Stimulated activated CD4-positive, alpha-beta T cell treated with anti-CD3 and anti-CD28 coated beads, TNF-alpha, amount 100 ng/mL, for 4 hours (primary cell): ENCODE data around the gene CDC42EP1.
"Not testable (repeated sequence)": the region's sequence is repeated elsewhere in the genome, so short reads cannot be mapped to it uniquely, and the experiment has no call there.

Experiments used
- DNase-seq, 3 experiments: peaks; one replicate each; pipeline ENCODE4 v3.0.0-alpha.2; 2020; ENCODE audit warnings: low read depth in 3 of 3

The CDC42EP1 gene

GRCh38 chr22:37581504-37581903 is 21.2 kb downstream of the CDC42EP1 start:
- no peak for DNase-seq

GRCh38 chr22:37582526-37582925 is 22.2 kb downstream of the CDC42EP1 start:
- no peak for DNase-seq

DNA sequence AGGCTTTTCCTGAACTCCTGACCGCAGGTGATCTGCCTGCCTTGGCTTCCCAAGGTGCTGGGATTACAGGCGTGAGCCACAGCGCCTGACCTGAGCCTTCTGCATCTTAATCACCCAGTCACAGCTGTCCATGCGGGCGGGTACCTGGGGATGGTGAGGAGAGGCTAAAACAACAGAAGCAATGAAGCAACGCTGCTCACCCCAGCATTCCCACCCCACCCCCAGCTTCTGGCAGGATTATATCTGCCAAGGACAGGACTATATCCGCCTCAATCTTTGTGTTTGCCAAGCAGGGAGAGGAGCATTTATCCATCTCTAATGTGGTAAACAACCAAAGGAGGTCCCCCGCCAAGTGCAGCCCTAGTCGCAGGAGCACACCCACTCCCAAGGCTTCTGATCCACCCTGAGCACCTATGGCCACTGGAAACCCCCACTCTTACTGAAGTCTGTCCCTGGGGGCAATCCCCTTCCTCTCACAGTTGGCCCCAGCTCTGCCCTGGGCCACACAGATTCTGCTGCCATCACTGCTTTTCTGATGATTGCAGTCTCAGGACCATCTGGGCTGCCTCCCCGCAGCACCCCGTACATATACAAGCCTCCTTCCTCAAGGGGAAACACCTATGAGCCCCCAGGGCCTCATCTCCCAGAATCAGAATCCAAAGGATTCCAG is 28.4 kb downstream of the CDC42EP1 start:
- no peak for DNase-seq

DNA sequence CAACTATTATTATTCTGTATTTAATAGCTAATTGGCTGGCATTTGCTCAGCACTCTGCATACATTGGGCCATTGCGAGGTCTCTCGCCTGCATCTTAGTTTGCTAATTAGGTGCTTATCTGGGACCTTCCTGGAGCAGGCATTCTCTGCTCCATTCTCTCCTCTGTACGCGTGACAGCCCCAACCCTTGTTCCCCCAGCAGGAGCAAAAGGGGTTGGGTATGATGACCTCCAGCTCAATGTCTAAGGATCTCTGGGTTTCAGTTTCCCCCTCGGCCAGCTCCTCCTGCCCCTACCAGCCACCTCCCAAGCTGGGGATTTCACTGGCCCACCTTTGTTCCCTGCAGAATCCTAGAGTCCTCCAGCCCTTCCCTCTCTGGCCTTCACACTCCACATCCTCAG is 29.4 kb downstream of the CDC42EP1 start:
- DNase-seq, result no peak

DNA sequence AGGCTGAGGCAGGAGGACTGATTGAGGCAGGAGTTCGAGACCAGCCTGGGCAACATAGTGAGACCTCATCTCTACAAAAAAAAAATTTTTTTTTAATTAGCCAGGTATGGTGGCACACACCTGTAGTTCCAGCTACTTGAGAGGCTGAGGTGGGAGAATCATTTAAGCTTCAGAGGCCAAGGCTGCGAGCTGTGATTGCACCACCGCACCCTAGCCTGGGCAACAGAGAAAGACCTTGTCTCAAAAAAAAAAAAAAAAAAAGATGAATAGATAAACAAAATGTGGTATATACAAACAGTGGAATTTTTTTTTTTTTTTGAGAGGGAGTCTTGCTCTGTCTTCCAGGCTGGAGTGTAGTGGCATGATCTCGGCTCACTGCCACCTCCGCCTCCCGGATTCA is 30.8 kb downstream of the CDC42EP1 start:
- not testable (repeated sequence) for DNase-seq

GRCh38 chr22:37591823-37592404 is 31.6 kb downstream of the CDC42EP1 start:
- DNase-seq, result no peak

DNA sequence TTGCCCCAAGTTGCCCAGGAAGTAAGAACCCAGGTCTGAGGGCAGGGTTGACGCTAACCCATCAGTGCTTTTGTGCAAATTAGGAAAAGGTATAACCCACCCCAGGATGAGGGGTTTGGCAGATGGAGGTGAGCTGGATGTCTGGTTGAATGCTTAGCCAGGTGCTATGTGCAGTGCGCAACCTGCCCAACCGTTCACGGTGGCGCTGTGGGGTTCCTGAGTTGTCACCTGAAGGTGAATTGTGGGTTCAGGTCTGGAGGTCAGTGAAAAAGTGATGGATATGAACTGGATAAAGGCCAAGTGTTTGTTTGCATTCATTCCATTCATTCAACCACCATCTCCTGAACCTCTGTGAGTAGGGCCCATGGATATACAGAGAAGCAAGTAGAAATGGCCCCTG is 34.0 kb downstream of the CDC42EP1 start:
- no peak for DNase-seq

- DNase-seq, result no peak
Observed at GRCh38 chr22:37599153-37599552, 38.9 kb downstream of the CDC42EP1 start.

DNA sequence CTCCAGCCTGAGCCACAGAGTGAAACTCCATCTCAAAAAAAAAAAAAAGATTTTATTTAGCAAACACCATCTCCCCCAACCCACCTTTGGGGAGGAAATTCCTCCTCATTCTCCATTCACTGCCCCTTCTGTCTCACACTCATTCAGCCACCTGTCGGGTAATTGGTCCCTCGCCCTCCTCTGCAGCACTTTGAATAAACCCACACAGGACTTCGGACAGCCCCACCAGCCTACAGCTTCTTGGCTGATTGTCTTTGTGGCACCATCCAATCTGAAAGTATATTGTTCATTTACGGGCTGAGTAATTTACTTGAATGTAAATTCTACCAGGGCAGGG is 40.9 kb downstream of the CDC42EP1 start:
- no peak for DNase-seq

DNA sequence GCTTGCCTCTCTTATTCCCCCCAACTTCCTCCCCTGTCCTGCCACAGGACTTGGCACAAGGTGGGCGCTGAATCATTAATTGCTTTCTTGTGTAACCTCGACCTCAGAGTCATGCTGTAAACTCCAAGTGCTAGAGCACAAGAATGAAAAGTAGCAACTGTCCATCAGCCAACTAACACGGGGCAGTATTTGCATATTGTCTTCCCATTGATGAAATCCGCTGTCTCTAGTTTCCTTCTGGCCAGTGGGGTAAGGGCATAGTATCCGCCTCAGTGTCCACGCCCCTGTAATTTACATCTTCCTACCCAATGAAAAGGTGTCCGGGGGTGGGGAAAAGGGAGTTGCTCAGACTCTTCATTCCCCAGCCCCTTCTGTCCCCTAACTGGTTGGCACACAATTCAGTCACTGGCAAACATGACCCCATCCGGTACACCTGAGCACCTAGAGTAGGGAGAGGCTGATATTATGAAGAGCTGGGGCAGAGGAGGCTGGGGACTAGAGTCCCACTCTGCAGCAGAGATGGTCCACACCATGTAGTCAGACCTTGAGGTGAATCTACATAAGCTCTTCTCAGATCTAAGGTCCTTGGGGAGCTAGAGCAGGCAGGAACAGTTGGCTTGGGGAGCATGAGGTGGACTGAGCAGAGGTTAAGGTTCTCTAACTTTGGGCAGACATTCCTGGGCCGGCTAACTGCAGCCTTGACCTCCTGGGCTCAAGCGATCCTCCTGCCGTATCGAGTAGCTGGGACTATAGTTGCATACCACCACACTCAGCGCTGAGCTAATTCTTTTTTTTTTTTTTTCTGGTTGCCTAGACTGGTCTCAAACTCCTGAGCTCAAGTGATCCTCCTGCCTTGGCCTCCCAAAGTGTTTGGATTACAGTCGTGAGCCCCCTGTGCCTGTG is 41.5 kb downstream of the CDC42EP1 start:
- DNase-seq, result no peak

DNA sequence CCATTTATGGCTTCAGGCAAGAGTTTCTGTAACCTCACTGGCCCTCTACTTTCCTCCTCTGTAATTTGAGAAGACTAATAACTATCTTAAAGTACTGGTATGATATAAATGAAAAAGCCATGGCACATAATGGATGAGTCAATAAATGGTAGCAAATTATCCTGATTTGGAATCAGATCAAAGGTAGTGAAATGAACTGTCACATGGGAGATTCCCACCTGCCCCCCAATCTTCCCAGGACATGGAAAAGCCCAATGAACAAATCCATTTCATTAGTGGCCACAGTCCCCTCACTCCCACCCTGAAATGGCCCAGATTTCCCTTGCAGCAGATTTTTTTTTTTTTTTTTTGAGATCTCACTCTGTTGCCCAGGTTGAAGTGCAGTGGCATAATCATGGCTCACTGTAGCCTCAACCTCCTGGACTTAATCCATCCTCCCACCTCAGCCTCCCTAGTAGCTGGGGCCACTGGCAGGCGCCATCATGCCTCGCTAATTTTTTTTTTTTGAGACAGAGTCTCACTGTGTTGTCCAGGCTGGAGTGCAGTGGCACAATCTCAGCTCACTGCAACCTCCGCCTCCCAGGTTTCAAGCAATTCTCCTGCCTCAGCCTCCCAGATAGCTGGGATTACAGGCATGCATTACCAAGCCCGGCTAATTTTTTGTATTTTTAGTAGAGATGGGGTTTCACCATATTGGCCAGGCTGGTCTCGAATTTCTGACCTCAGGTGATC is 42.4 kb downstream of the CDC42EP1 start:
- DNase-seq, result not testable (repeated sequence)

- DNase-seq, result no peak
Observed at GRCh38 chr22:37604074-37604473, 43.8 kb downstream of the CDC42EP1 start.

GRCh38 chr22:37604875-37605274 is 44.6 kb downstream of the CDC42EP1 start:
- DNase-seq, result no peak

DNA sequence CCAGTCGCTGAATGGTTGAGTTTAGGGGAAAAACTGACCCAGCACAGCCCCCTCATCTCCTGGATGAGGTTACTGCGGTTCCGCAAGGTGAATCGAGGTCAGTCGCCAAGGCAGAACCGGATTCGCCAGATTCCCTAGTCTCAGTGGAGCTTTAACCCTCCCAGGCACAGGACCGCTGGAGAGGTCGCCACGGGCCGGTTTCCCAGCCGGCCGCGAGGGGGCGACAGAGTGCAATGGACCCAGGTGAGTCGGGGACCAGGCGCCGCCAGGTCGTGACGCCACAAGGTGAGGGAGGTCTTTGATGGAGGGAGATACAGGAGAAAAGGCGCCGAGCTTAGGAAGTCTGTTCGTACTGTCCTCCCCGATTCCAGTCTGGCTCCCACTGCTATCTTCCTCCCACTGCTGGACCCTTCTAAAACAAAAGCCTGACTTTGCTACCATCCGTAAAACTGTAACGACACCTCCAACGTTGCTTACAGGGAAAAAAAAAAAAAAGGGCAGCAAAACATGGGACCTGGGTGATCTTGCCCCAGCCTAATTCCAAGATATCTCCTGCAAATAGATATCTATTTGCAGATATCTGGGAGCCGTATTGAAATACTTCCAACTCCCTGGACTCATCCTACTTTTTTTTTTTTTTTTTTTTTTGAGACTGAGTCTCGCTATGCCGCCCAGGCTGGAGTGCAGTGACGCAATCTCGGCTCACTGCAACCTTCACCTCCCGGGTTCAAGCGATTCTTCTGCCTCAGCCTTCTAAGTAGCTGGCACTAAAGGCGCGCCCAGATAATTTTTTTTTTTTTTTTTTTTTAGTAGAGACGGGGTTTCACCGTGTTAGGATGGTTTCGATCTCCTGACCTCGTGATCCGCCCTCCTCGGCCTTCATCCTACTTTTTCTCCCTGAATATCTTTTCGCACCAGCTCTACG is 47.0 kb downstream of the CDC42EP1 start:
- DNase-seq, result peak; percentile 84 to 89 (median 88)

DNA sequence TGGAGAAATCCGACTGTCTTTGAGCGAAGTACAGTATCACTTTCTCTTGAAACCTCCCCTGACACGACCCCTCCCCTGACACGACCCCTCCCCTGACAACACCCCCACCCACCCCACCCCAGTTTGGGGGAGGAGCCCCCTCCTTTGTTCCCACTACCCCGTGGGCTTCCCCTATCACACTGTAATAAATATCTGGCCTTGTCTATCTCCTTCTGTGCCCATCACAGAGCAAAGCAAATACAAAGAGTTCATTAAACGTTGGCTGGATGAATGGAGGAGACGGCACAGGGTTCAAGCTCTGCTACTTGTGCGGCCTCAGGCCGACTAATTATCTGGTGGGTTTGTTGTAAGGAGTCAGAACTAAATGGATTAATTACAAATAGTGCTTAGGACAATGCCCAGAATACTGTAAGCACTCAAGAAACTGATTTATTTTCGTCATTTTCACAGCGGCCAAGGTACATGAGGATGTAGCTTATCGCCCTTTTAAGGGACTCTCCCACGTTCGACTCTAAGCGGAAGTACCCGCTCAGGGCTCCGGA is 47.7 kb downstream of the CDC42EP1 start:
- no peak for DNase-seq

- DNase-seq, result peak; percentile 90 to 93 (median 92)
Observed at GRCh38 chr22:37608477-37609239, 48.4 kb downstream of the CDC42EP1 start, which contains the start of gene GGA1. Gene GGA1, plus strand, starts transcription at chr22:37608834. Its CDS starts 27 bp downstream, at chr22:37608861.

- no peak for DNase-seq
Observed at GRCh38 chr22:37609240-37610152, 49.2 kb downstream of the CDC42EP1 start.

DNA sequence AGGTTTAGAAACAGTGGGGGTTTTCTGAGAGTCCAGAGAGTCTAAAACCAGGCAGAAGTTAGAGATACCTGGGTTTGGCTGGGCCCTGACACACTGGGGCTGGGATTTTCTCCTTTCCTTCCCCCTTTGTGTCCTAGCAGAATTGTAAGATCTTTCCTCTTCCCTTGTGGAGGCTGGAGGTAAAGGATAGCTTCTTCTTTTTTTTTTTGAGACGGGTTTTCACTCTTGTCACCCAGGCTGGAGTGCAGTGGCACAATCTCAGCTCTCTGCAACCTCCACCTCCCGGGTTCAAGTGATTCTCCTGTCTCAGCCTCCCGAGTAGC is 49.8 kb downstream of the CDC42EP1 start:
- DNase-seq, result not testable (repeated sequence)
